Upper lobe of left lung (tissue), 4 donors: ENCODE results near the gene VIPR1.

Experiments
- EP300 ChIP-seq, 4 donors: sonication (generic); formaldehyde crosslinking; IDR thresholded peaks; one replicate each; pipeline ENCODE4 v1.5.1; 2017; ENCODE audit warnings: antibody characterized with exemption in 4 of 4, control low read depth in 2 of 4
- POLR2A ChIP-seq, 4 donors: fragments of 450-650 bp; IDR thresholded peaks; one replicate each; pipeline ENCODE4 v1.5.1; 2016 to 2017; ENCODE audit warnings: antibody characterized with exemption in 4 of 4, mild to moderate bottlenecking in 2 of 4
- TF ChIP-seq, protein P1 (sequence below), 6 experiments: fragments of 450-650 bp in 4 of 6; fragments of 200-600 bp in 2 of 6; sonication (generic) in 2 of 6; IDR thresholded peaks; one replicate each; pipeline ENCODE4 v1.5.1; 2016 to 2019; ENCODE audit warnings: antibody characterized with exemption in 6 of 6

DNA sequence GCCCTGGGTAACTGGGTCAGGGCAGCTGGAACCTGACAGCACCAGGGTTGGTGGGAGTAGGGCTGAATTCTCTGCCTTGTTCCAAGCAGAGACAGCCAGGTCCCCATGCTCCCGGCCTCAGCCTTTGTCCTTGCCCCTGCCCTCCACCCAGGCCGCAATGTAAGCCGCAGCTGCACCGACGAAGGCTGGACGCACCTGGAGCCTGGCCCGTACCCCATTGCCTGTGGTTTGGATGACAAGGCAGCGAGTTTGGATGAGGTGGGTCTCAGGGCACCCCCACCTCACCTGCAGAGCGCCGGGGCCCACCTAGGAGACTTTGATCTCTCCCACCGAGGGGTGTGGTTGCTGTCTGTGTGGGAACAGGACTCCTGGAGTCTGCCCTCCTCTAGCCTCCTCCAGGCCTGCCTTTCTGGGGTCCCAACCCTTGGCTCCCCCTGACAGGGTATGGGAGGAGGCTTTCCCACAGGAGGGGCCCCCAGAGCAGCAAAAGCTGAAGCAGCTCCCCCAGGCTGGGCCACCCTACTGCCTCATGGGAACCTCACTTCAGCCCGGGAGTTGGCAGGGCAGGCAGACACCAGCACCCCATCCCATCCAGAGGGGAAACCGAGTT is 23.4 kb downstream of the VIPR1 start:
- TF ChIP-seq, protein P1, sequence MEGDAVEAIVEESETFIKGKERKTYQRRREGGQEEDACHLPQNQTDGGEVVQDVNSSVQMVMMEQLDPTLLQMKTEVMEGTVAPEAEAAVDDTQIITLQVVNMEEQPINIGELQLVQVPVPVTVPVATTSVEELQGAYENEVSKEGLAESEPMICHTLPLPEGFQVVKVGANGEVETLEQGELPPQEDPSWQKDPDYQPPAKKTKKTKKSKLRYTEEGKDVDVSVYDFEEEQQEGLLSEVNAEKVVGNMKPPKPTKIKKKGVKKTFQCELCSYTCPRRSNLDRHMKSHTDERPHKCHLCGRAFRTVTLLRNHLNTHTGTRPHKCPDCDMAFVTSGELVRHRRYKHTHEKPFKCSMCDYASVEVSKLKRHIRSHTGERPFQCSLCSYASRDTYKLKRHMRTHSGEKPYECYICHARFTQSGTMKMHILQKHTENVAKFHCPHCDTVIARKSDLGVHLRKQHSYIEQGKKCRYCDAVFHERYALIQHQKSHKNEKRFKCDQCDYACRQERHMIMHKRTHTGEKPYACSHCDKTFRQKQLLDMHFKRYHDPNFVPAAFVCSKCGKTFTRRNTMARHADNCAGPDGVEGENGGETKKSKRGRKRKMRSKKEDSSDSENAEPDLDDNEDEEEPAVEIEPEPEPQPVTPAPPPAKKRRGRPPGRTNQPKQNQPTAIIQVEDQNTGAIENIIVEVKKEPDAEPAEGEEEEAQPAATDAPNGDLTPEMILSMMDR (IDR thresholded peaks at IDR 0.05): no peak
- no peak for TF ChIP-seq POLR2A (IDR thresholded peaks at IDR 0.05)
- no peak for TF ChIP-seq EP300 (IDR thresholded peaks at IDR 0.05)
